HepG2 (cell line): ENCODE data around the gene TPPP2. TPM values are rescaled to one million over a fixed set of nuclear protein-coding genes. Genes with fewer than 3 reads are reported as not detected.
A peak's percentile ranks its signal among the peaks of the same experiment; 100 is the strongest.

Experiments
- FOSL2 ChIP-seq: sonication (generic); formaldehyde crosslinking; IDR thresholded peaks from 2 replicates; pipeline ENCODE4 v1.4.0; 2020; ENCODE audit warnings: missing genetic modification reagents
- FOXK2 ChIP-seq: fragments of 450-650 bp; IDR thresholded peaks from 2 replicates; pipeline ENCODE4 v1.6.1; 2016
- KDM2A ChIP-seq: sonication (generic); formaldehyde crosslinking; IDR thresholded peaks from 2 replicates; pipeline ENCODE4 v1.4.0; 2020; ENCODE audit warnings: low read depth, missing genetic modification reagents, borderline replicate concordance
- KDM4B ChIP-seq: sonication (generic); formaldehyde crosslinking; IDR thresholded peaks from 2 replicates; pipeline ENCODE4 v1.4.0; 2020; ENCODE audit warnings: missing genetic modification reagents
- LCORL ChIP-seq, 2 experiments: fragments of 450-650 bp in 1 of 2; sonication (generic) in 1 of 2; formaldehyde crosslinking in 1 of 2; IDR thresholded peaks; 2 replicates each; pipeline versions ENCODE4 v1.5.0 to v1.6.1; 2017 to 2020; ENCODE audit warnings: antibody characterized with exemption in 1 of 2, missing genetic modification reagents in 1 of 2
- MAFF ChIP-seq: IDR thresholded peaks from 2 replicates; pipeline ENCODE4 v1.6.1; 2011; ENCODE audit warnings: low read depth, low read length, improper control_type of control experiment
- MAX ChIP-seq: IDR thresholded peaks from 2 replicates; pipeline ENCODE4 v1.6.1; 2012; ENCODE audit warnings: inconsistent platforms
- NFE2 ChIP-seq: sonication (generic); formaldehyde crosslinking; IDR thresholded peaks from 2 replicates; pipeline ENCODE4 v1.4.0; 2020; ENCODE audit warnings: missing genetic modification reagents
- PLRG1 ChIP-seq: fragments of 450-650 bp; conservative IDR thresholded peaks from 2 replicates; pipeline ENCODE4 v1.6.1; 2016
- SAFB2 ChIP-seq: sonication (generic); formaldehyde crosslinking; IDR thresholded peaks from 2 replicates; pipeline ENCODE4 v1.5.1; 2020; ENCODE audit warnings: missing genetic modification reagents, low read depth, mild to moderate bottlenecking, borderline replicate concordance
- SNAPC5 ChIP-seq: sonication (generic); formaldehyde crosslinking; IDR thresholded peaks from 2 replicates; pipeline ENCODE4 v1.8.1; 2023; ENCODE audit warnings: mild to moderate bottlenecking, missing genetic modification reagents, borderline replicate concordance
- SP1 ChIP-seq, 2 experiments: fragments of 450-650 bp in 1 of 2; sonication (generic) in 1 of 2; formaldehyde crosslinking in 1 of 2; IDR thresholded peaks; 2 replicates each; pipeline versions ENCODE4 v1.4.0 to v1.6.1; 2016 to 2020; ENCODE audit warnings: missing genetic modification reagents in 1 of 2
- ZBTB1 ChIP-seq: sonication (generic); formaldehyde crosslinking; IDR thresholded peaks from 2 replicates; pipeline ENCODE4 v1.4.0; 2020; ENCODE audit warnings: missing genetic modification reagents, borderline replicate concordance
- ZNF337 ChIP-seq: sonication (generic); formaldehyde crosslinking; IDR thresholded peaks from 2 replicates; pipeline ENCODE4 v1.5.1; 2020; ENCODE audit warnings: missing genetic modification reagents, low read depth, mild to moderate bottlenecking, borderline replicate concordance
- ZNF44 ChIP-seq: sonication (generic); formaldehyde crosslinking; IDR thresholded peaks from 2 replicates; pipeline ENCODE4 v1.5.1; 2020; ENCODE audit warnings: mild to moderate bottlenecking, missing genetic modification reagents
- ZNF451 ChIP-seq: sonication (generic); formaldehyde crosslinking; IDR thresholded peaks from 2 replicates; pipeline ENCODE4 v1.5.0; 2020; ENCODE audit warnings: mild to moderate bottlenecking, missing genetic modification reagents
- ZNF503 ChIP-seq: sonication (generic); formaldehyde crosslinking; IDR thresholded peaks from 2 replicates; pipeline ENCODE4 v1.4.0; 2020; ENCODE audit warnings: missing genetic modification reagents
- ZNF609 ChIP-seq: sonication (generic); formaldehyde crosslinking; IDR thresholded peaks from 2 replicates; pipeline ENCODE4 v1.4.0; 2020; ENCODE audit warnings: mild to moderate bottlenecking, missing genetic modification reagents, borderline replicate concordance
- ZNF687 ChIP-seq: sonication (generic); formaldehyde crosslinking; IDR thresholded peaks from 2 replicates; pipeline ENCODE4 v1.5.1; 2020; ENCODE audit warnings: mild to moderate bottlenecking, missing genetic modification reagents, moderate library complexity
- polyA plus RNA-seq, 8 experiments: library from polyadenylated mRNA; depleted of rRNA in 3 of 8; stranded (reverse) in 7 of 8; unstranded in 1 of 8; fragments of >200 nt; fragmentation: Illumina TruSeq in 4 of 8; extraction: Trizol in 4 of 8; gene quantifications; 2 replicates each; pipeline versions ENCODE4 v1.2.1 to v1.2.3, GENCODE V29; 2011 to 2016; ENCODE audit warnings: low read depth in 4 of 8, missing spikeins in 1 of 8, mixed read lengths in 1 of 8; ENCODE audit not compliant: insufficient read depth in 1 of 8
- total RNA-seq, 5 experiments: library from RNA; depleted of rRNA; stranded (reverse); fragments of >200 nt; fragmentation: Illumina TruSeq; extraction: Trizol; gene quantifications; 2 replicates each; pipeline ENCODE4 v1.2.3, GENCODE V29; 2016; ENCODE audit warnings: low read depth in 1 of 5

TPPP2 gene
- total and polyA plus RNA-seq, 2 of the 13 experiments (the other 11 are each of a cell fraction or from before 2014, with no cell fraction given): 0.58 to 4.2 TPM

- TF ChIP-seq MAX (peak; percentile 28; the same call in 1 of the 2 replicates), SP1 (IDR thresholded peaks at IDR 0.05) (no peak), SP1 (CRISPR knock-in tag; IDR thresholded peaks at IDR 0.05) (no peak), SNAPC5 (no peak), MAFF (no peak), ZNF451 (CRISPR knock-in tag) (no peak), KDM2A (CRISPR knock-in tag) (no peak), FOSL2 (no peak), PLRG1 (no peak), KDM4B (CRISPR knock-in tag) (no peak), ZNF337 (CRISPR knock-in tag) (no peak), ZNF44 (CRISPR knock-in tag) (no peak), LCORL (IDR thresholded peaks at IDR 0.05) (no peak), LCORL (CRISPR knock-in tag; IDR thresholded peaks at IDR 0.05) (no peak), NFE2 (no peak), ZNF687 (CRISPR knock-in tag) (peak; percentile 63), ZNF609 (CRISPR knock-in tag) (no peak), FOXK2 (no peak), ZBTB1 (CRISPR knock-in tag) (no peak), ZNF503 (CRISPR knock-in tag) (no peak), SAFB2 (CRISPR knock-in tag) (no peak)
Measured at GRCh38 chr14:21042918-21043317, 12.9 kb downstream of the TPPP2 start (continued).
